GM12878 (cell line): ENCODE results near the gene TBL1XR1. TPM values are rescaled to one million over a fixed set of nuclear protein-coding genes. Genes with fewer than 3 reads are reported as not detected.

Source experiments
- ATAC-seq: fragments of 200-7000 bp; cut with Tn5 transposase; 3 replicates; pipeline ENCODE4 v1.9.1; 2020; ENCODE audit warnings: mild to moderate bottlenecking, moderate library complexity
- BruUV-seq: library from RNA; stranded (reverse); fragments of 400-500 nt; replicated peaks from 2 replicates; lab custom pipeline; 2021; lab: Mats Ljungman, UMichigan
- CTCF ChIA-PET: fragments of 300-600 bp; sonication (Branson Sonifier 250); formaldehyde crosslinking; extraction: SDS; loops from one replicate; lab custom pipeline; 2021; ENCODE audit warnings: inconsistent platforms; lab: Yijun Ruan, JAX
- POLR2A ChIA-PET: fragments of 350-600 bp; formaldehyde crosslinking; extraction: SDS; loops from one replicate; lab custom pipeline; 2021; ENCODE audit warnings: inconsistent platforms; lab: Charles Lee
- RAD21 ChIA-PET: fragments of 300-600 bp; sonication (Branson Sonifier 250); formaldehyde crosslinking; loops from one replicate; lab custom pipeline; 2023; ENCODE audit warnings: antibody characterized with exemption; ENCODE audit not compliant: unreplicated experiment; lab: Charles Lee
- SMC1A ChIA-PET: fragments of 300-600 bp; sonication (Branson Sonifier 250); formaldehyde crosslinking; loops from one replicate; lab custom pipeline; 2023; ENCODE audit not compliant: unreplicated experiment, uncharacterized antibody; lab: Charles Lee
- DNase-seq: peaks from one replicate; pipeline ENCODE4 v3.0.0-alpha.2; 2011; ENCODE audit warnings: low read depth, low spot score
- FAIRE-seq: peaks from 3 replicates; lab custom pipeline; 2011; peaks lifted over from hg19 to GRCh38; lab: Jason Lieb, UNC
- H2AFZ ChIP-seq: 2 replicates; pipeline ENCODE4 v1.6.0; 2011; ENCODE audit warnings: low read depth, low read length, control low read depth; ENCODE audit not compliant: control insufficient read depth
- H3K27ac ChIP-seq: 2 replicates; pipeline ENCODE4 v1.5.1; 2011; ENCODE audit warnings: control low read depth; ENCODE audit not compliant: control insufficient read depth, insufficient read depth
- H3K27me3 ChIP-seq, 2 experiments: replicated peaks in 1 of 2; 2 replicates each; pipeline versions ENCODE4 v1.6.0 to v1.6.1; 2011; ENCODE audit warnings: low read length in 1 of 2; ENCODE audit not compliant: control insufficient read depth in 2 of 2, insufficient read depth in 2 of 2
- H3K36me3 ChIP-seq, 2 experiments: 2 replicates each; pipeline ENCODE4 v1.5.1; 2011; ENCODE audit warnings: low read length in 1 of 2; ENCODE audit not compliant: control insufficient read depth in 2 of 2, insufficient read depth in 2 of 2
- H3K4me1 ChIP-seq: 2 replicates; pipeline ENCODE4 v1.6.1; 2011; ENCODE audit warnings: mild to moderate bottlenecking, low read length, moderate library complexity, mixed read lengths; ENCODE audit not compliant: control insufficient read depth, insufficient read depth
- H3K4me2 ChIP-seq: 2 replicates; pipeline ENCODE4 v1.6.0; 2011; ENCODE audit warnings: control low read depth; ENCODE audit not compliant: control insufficient read depth, insufficient read depth
- H3K4me3 ChIP-seq: fragments of 200-600 bp; sonication (generic); 2 replicates; pipeline ENCODE4 v1.5.1; 2016
- H3K79me2 ChIP-seq: 2 replicates; pipeline ENCODE4 v1.6.0; 2011; ENCODE audit warnings: low read length; ENCODE audit not compliant: control insufficient read depth, insufficient read depth
- H3K9ac ChIP-seq: 2 replicates; pipeline ENCODE4 v1.8.0; 2011; ENCODE audit warnings: low read length, control low read depth, mixed read lengths; ENCODE audit not compliant: control insufficient read depth, insufficient read depth
- H3K9me3 ChIP-seq: replicated peaks from 3 replicates; pipeline ENCODE4 v1.5.1; 2011; ENCODE audit warnings: mild to moderate bottlenecking, low read length; ENCODE audit not compliant: control insufficient read depth, insufficient read depth
- H4K20me1 ChIP-seq: 2 replicates; pipeline ENCODE4 v1.6.0; 2011; ENCODE audit not compliant: control insufficient read depth, insufficient read depth
- BMI1 ChIP-seq: fragments of 450-650 bp; IDR thresholded peaks from 2 replicates; pipeline ENCODE4 v1.6.1; 2016; ENCODE audit warnings: mild to moderate bottlenecking, moderate library complexity, borderline replicate concordance
- CBX5 ChIP-seq: sonication (generic); IDR thresholded peaks from 2 replicates; pipeline ENCODE4 v1.6.1; 2016; ENCODE audit warnings: low read depth, moderate library complexity, mild to moderate bottlenecking, inconsistent platforms
- DPF2 ChIP-seq: fragments of 450-650 bp; IDR thresholded peaks from 2 replicates; pipeline ENCODE4 v1.6.1; 2017; ENCODE audit warnings: mild to moderate bottlenecking
- MTA2 ChIP-seq: fragments of 450-650 bp; IDR thresholded peaks from 2 replicates; pipeline ENCODE4 v1.6.1; 2016; ENCODE audit warnings: low read depth, mild to moderate bottlenecking, moderate library complexity
- MXI1 ChIP-seq: fragments of 150-350 bp; IDR thresholded peaks from 2 replicates; pipeline ENCODE4 v1.6.1; 2011; ENCODE audit warnings: low read depth, mild to moderate bottlenecking, inconsistent platforms, low read length, improper control_type of control experiment
- NR2C1 ChIP-seq: fragments of 450-650 bp; IDR thresholded peaks from 2 replicates; pipeline ENCODE4 v1.6.1; 2017; ENCODE audit warnings: antibody characterized with exemption, mild to moderate bottlenecking, moderate library complexity
- NR2C2 ChIP-seq: IDR thresholded peaks from 2 replicates; pipeline ENCODE4 v1.6.1; 2011; ENCODE audit warnings: borderline replicate concordance, low read depth; ENCODE audit not compliant: control insufficient read depth, insufficient read length
- POLR2A ChIP-seq: IDR thresholded peaks from 2 replicates; pipeline ENCODE4 v1.6.1; 2011; ENCODE audit warnings: low read depth, mild to moderate bottlenecking, low read length
- PRDM15 ChIP-seq: fragments of 450-650 bp; formaldehyde crosslinking; IDR thresholded peaks from 2 replicates; pipeline ENCODE4 v1.4.0; 2020; ENCODE audit warnings: mild to moderate bottlenecking, moderate library complexity
- SREBF1 ChIP-seq: IDR thresholded peaks from 2 replicates; pipeline ENCODE4 v1.6.1; 2012; ENCODE audit warnings: mild to moderate bottlenecking, low read length
- ZNF274 ChIP-seq: IDR thresholded peaks from one replicate; pipeline ENCODE4 v1.8.0; 2011; ENCODE audit not compliant: insufficient read length, insufficient read depth
- ZSCAN29 ChIP-seq: fragments of 450-650 bp; IDR thresholded peaks from 2 replicates; pipeline ENCODE4 v1.6.1; 2017; ENCODE audit warnings: mild to moderate bottlenecking, moderate library complexity
- WGBS: methylation state at CpG from one replicate; pipeline ENCODE4 v1.1.6; 2016; ENCODE audit warnings: low lambda C conversion rate; ENCODE audit not compliant: insufficient replicate concordance, insufficient coverage; ENCODE audit errors: missing lambda C conversion rate; 5-methylcytosine and 5-hydroxymethylcytosine counted together
- in situ Hi-C: fragments of 300-500 bp; cut with MboI; formaldehyde crosslinking; loops from 9 replicates; pipeline ENCODE4 v1.14.3; 2018; ENCODE audit warnings: mixed read lengths
- intact Hi-C: fragments of 100-400 bp; cut with micrococcal nuclease; formaldehyde crosslinking; loops from one replicate; pipeline ENCODE4 v1.14.2; 2022; ENCODE audit not compliant: unreplicated experiment
- polyA plus RNA-seq, 11 experiments: library from polyadenylated mRNA; depleted of rRNA in 4 of 11; unstranded in 6 of 11; stranded (reverse) in 5 of 11; fragments of >200 nt; fragmentation: Nextera tagmentation in 4 of 11; fragmentation: Illumina TruSeq in 1 of 11; extraction: Ambion mirVana in 4 of 11; extraction: Trizol in 1 of 11; gene quantifications; 1 replicate in 1 of 11; 2 replicates in 10 of 11; pipeline versions ENCODE4 v1.2.1 to v1.2.3, GENCODE V29; 2011 to 2016; ENCODE audit warnings: inconsistent platforms in 2 of 11, missing spikeins in 2 of 11, low read depth in 1 of 11
- total RNA-seq, 4 experiments: library from RNA; depleted of rRNA in 3 of 4; stranded (reverse); fragments of >200 nt in 3 of 4; fragmentation: Illumina TruSeq in 1 of 4; extraction: Trizol in 1 of 4; gene quantifications; 2 replicates each; pipeline versions ENCODE4 v1.2.1 to v1.2.3, GENCODE V29; 2013 to 2021

The TBL1XR1 gene
- total and polyA plus RNA-seq, 10 of the 15 experiments (the other 5 are each of a cell fraction or from before 2014, with no cell fraction given): 13.0 to 115 (median 60.4) TPM

- DNase-seq (no peak), ATAC-seq (no peak), FAIRE-seq (no peak)
- in situ Hi-C loops: no loop called here
- BruUV-seq: no TSS peak
- Histone ChIP-seq H3K79me2 (peaks cover 77% of the 10 kb centered on the region), H3K27me3 (no peaks in the 10 kb centered on the region), H4K20me1 (no peaks in the 10 kb centered on the region), H3K9me3 (peaks cover 6% of the 10 kb centered on the region; the same call in 2 of the 3 replicates), H3K27ac (no peak overlapping the region), H3K4me1 (no peaks in the 10 kb centered on the region), H2AFZ (no peak overlapping the region), H3K4me2 (no peak overlapping the region), H3K9ac (no peak overlapping the region), H3K36me3 (peaks cover 0 to 13% of the 10 kb centered on the region in 2 experiments), H3K4me3 (no peak overlapping the region)
- no peak for TF ChIP-seq ZSCAN29
- no peak for TF ChIP-seq NR2C2
- TF ChIP-seq CBX5: no peak
- no peak for TF ChIP-seq SREBF1
- TF ChIP-seq MXI1: no peak
- no peak for TF ChIP-seq ZNF274
- TF ChIP-seq MTA2: no peak
- TF ChIP-seq BMI1: no peak
- TF ChIP-seq POLR2A: no peak
- TF ChIP-seq NR2C1: no peak
- TF ChIP-seq DPF2: no peak
- no peak for TF ChIP-seq PRDM15 (CRISPR knock-in tag)
- SMC1A ChIA-PET: interaction anchor here (2.0 kb wide), 1 partner anchor 16 kb away, joined by 4 read pairs; no protein-coding TSS in a partner anchor
- WGBS: 98% methylated on average over 4 of the region's 4 CpGs
- CTCF ChIA-PET: no interaction called here
- RAD21 ChIA-PET: no interaction called here
- intact Hi-C loops: no loop called here
- POLR2A ChIA-PET: no interaction called here
These were observed 34.5 kb downstream of the TBL1XR1 start for GRCh38 chr3:177162742-177163141.
